ENCODE results near the gene C10orf95.
A peak's percentile ranks its signal among the peaks of the same experiment; 100 is the strongest.

Gene C10orf95

DNA sequence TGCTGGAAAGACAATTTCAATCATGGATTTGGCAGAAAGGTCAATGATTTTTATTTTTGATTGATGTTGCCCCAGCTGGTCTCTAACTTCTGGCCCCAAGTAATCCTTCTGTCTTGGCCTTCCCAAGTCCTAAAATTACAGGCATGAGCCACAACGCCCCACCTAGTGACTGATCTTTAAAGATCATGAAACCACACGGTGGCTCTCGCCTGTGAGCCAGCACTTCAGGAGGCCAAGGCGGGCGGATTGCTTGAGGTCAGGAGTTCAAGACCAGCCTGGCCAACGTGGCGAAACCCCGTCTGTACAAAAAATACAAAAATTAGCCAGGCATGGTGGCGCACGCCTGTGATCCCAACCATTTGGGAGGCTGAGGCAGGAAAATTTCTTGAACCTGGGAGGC lies 12.6 kb upstream of the C10orf95 start:
- no peak for DNase-seq

DNA sequence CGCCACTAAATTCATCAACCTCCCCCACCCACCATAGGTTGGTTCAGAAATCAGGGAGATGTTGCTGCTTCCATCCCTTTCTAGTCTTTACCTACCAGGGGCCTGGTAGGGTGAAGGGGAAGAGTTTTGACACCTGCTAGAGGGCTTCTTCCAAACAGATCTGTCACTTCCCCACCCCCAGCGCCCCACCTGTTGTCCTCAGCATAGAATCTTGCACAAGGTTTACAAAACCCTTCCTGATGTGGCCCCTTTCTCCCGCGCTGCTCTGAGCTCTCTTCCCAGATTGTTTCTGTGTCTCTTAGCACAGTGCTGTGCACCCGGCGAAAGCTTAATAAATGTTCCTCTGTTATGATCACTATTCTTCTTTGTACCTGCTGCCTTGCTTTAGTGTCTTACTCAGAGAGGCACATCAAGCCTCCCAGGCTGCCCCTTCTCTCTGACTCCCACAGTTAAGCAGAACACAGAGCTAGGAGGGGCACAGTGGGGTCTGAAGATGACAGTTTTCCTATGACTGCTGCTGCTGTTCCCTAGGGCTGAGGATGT lies 11.2 kb upstream of the C10orf95 start:
- DNase-seq: no peak

DNA sequence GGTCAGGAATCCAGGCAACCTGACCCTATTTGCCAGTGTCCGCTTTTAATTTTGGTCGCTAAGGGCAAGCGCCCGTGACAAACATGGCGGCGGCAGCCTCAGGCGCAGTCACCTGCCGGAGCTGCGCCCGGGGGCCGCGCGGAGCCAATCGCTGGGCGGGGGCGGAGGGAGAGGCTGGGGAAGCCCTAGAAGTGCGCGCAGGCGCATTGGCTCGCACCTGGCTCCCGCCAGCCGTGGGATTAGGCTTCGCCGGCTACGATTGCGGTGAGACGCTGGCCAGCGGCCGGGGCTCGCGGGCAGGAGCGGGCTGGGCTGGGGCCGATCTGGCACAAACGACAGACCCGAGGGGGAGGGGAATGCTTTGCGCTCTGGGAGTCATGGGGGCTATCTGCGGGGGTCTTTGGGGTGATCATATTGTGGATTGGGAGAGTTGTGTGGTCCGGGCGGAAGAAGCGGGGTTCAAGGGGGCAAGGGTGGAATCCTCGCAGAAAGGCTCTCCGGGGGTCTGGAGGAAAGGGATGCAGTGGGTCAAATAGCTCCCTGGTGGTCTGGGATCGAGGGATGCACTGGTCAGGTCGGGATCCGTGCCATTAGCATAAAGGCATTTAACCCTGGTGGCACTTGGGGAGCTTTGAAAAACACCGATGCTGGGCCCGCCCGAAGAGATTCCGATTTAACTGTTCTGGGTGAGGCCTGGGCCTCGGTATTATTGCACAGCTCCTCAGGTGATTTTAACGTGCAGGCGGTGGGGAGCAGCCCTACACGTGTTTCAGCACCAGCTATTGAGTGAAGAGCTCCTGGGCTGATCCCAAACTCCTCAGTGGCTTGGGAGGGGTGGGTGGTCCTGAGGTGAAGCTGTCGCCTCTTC lies 10.1 kb upstream of the C10orf95 start:
- peak; percentile 80 for DNase-seq

DNA sequence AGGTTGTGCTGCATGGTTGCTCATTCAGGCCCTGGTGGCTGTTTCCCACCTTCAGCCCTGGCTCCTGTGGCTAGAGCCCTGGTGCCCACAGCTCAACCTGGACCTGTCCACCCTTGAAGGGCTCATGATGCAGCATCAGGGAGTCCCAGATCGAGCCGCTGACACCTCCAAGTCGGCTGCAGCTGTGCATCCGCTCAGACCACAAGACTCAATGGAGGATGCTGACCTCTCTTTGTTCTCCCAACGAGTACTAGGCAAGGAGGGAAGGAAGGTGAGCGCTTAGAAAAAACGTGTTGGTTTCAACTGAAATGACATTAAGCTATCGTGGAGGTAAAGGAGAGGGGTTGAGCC lies 9.5 kb upstream of the C10orf95 start:
- no peak for DNase-seq

DNA sequence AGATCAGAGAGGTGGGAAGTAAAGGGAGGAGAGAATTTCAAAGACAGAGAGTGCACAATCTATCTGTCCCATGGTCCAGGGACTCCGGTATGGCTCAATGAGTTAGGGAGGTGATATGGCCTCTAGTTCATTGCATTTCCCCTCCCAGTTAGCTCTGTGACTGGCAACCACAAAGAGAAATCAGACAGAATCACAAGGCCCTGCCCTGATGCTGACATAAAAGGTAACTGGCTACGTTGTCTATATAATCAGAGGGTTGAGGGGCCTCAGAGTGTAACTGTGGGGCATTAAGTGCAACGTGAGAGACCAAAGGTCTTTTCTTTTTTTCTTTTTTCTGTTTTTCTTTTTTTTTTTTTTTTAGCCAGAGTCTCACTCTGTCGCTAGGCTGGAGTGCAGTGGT lies 7.3 kb upstream of the C10orf95 start:
- no peak for DNase-seq

DNA sequence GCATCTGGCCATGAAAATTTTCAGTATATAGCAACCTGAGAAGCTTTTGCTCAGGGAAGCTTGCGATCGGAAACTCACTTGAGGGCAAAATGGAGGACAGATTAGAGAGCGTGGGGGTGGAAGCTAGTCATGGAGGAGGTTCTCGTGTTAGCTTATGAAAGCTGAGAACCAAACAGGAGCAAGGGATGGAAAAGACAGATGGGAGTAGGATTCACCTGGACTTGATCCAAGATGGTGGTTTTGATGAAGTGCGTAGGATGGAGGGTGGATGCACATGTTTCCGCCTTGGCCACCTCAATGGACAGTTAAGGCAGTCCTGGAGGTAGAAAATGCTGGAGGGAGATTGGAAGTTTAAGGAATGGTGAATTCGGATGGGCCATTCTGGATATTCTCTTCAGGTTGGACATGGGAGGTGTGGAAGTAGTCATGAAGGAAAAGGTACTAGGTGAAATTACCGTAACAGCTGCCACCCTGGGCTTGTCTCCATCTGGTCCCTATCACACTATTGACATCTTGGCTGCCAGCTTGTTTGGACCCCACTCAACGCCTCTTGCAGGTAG lies 6.3 kb upstream of the C10orf95 start:
- DNase-seq: no peak

DNA sequence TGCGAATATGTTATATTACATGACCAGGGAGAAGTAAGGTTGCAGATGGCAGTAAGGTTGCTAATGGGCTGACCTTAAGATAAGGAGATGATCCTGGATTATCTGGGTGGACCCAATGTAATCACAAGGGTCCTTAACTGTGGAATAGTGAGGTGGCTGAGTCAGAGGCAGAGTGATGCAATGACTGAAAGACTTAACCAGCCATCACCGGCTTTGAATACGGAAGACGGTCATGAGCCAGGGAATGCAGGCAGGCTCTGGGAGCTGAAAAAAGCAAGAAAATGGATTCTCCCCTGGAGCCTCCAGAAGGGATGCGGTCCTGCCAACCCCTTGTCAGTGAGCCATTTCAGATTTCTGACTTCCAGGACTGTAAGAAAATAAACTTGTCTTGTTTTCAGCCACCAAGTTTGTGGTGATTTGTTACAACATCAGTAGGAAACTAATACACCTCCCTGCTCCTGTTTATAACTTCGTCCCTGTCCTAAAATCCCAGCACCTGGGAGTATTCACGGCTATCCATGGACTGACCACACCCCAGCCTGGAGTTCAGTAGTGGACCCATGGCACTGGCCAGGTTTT lies 4.6 kb upstream of the C10orf95 start:
- peak; percentile 70 for DNase-seq

DNA sequence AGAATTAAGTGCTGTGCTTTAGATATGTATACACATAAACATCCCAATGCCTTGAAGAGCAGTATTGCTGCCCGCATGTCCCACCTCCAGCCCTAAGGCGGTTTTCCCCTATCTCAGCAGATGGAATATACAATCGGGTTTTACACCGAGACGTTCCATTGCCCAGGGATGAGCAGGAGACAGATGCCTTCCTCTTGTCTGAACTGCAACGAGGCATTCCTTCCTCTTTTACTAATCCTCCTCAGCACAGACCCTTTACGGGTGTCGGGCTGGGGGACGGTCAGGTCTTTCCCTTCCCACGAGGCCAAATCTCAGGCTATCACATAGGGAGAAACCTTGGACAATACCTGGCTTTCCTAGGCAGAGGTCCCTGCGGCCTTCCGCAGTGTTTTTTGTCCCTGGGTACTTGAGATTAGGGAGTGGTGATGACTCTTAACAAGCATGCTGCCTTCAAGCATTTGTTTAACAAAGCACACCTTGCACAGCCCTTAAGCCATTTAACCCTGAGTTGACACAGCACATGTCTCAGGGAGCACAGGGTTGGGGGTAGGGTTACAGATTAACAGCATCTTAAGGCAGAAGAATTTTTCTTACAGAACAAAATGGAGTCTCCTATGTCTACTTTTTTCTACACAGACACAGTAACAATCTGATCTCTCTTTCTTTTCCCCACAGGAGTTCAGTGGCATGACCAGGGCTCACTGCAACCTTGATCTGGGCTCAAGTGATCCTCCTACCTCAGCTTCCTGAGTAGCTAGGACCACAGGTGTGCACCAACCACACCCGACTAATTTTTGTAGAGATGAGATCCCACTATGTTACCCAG lies 3.5 kb upstream of the C10orf95 start:
- DNase-seq: peak; percentile 54

DNA sequence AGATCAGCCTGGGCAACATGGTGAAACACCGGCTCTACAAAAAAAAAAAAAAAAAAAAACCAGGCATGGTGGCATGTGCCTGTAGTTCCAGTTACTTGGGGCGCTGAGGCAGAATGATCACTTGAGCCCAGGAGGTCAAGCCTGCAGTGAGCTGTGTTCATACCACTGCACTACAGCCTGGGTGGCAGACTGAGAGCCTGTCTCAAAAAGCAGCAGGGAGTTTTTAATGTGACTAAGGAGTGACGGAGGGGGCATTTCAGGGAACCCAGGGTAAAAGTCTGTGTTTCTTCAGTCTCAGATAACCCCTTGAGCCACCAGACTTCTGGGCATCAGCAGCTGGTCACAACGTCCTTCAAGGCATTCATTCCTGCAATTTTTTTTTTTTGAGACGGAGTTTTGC lies 2.2 kb upstream of the C10orf95 start:
- DNase-seq: no peak

DNA sequence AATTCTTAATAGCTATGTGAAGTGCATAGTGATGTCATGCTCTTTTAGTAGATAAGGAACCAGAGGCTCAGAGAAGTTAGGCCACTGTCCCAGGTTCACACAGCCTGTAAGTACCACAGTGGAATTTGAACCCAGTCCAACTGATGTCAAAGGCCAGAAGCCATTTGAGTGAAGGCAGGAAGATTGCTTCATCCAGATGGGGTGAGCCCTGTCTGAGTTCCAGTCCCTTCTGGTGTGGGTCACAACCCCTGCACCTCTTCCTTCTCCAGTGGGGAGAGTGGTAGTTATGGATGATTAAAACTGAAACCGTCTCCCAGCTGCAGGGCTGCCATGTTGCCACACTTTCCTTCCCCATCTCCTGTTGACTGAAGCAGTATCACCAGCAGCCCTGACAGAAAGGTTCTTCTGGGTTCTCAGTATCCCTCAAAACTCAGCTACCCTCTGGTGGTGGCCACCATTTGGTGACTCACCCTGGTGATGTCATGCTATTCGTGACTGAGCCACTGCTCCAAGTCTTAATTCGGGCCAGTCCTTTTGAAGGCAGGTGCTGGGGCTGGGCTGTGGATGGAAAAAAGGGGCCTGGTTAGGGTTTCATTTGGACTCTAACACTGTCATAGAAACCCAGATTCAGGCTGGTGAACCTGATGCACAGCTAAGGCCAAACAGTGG lies 1.5 kb upstream of the C10orf95 start:
- peak; percentile 100 for DNase-seq

DNA sequence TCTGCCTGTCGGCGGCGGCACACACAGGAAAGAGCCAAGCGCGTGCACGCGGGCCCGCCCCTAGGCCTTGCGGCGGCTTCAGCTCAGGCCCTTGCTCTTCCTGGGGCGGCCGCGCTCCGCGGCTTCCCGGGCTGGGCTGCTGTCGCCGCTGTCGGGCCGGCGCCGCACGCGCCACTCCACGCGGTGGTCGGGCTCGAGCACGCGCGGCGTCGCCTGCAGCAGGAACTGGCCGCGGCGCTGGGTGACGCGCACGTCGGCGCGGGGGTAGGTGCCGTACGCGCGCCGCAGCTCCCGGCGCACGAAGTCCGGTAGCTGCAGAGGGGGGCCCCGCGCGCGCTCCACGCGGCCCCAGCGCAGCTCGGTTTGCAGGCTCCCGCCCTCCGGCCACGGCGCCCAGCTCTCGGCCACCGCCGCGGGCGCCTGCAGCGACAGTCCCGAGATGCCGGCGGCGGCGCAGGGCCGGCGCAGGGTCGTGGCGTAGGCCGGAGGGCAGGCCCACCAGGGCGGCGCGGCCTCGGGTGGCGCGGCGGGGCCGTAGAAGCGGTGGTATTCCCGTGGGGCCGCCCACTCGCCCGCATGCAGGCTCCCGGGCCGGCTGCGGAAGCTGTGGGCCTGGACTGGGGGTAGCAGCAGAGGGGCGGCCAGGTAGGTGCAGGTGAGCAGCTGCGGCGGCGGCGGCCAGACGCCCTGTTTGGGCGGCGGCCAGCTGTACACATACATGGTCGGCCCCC lies 804 bp downstream of the C10orf95 start:
- DNase-seq: peak; percentile 76

DNA sequence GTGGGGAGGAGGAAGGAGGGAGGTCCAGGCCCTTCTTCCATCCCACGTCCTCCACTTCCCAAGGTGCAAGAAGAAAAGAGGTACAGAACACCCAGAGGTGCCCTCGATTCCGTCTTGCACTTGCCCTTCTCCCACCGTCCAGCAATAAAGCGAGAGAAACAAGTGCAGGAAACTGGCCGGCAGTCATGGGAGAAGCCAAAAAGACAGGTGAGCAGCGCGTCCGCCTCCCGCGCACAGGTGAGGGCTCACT lies 1.3 kb downstream of the C10orf95 start:
- DNase-seq: no peak

DNA sequence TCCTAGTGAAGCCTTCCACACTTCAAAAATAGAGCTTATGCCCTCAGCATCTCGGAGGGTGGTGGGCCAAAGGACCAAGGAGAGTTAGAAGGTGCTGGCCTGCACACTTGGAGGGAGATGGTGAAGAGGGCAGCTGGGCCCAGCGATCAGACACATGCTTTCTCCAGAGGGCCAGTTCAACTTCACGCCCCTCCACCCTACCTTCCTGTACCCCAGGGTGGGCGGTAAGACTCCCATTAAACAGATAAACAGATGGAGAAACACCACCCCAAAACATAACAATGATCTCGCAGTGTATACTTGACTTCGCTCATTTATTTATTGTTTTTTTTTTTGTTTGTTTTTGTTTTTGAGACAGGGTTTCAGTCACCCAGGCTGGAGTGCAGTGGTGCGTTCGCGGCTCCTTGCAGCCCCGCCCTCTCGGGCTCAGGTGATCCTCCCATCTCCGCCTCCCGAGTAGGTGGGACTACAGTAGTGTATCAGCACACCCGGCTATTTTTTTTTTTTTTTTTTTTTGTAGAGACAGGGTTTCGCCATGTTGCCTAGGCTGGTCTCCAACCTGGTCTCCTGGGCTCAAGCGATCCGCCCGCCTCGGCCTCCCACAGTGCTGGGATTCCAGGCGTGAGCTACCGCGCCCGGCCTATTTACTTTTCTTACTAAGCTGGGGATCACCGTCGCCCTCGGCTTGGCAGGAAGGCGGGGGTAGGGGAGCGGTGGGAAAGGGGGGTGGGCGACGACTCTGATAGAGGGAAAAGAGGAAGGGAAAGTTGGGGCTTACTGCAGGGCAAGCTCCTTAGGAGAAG lies 1.8 kb downstream of the C10orf95 start:
- peak; percentile 58 for DNase-seq

DNA sequence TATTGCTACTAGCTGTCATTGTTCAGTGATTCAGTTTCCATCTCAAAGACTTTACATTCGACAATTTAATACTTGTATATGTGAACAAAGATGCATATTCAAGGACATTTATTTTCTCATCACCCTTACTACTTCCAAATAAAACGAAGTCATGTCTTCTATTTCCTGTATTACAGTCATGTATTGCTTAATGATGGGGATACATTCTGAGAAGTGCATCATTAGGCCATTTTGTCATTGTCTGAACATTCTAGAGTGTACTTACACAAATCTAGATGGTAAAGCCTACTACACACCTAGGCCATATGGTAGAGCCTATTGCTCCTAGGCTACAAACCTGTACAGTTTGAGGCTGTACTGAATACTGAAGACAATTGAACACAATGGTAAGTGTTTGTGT lies 6.5 kb downstream of the C10orf95 start:
- no peak for DNase-seq

DNA sequence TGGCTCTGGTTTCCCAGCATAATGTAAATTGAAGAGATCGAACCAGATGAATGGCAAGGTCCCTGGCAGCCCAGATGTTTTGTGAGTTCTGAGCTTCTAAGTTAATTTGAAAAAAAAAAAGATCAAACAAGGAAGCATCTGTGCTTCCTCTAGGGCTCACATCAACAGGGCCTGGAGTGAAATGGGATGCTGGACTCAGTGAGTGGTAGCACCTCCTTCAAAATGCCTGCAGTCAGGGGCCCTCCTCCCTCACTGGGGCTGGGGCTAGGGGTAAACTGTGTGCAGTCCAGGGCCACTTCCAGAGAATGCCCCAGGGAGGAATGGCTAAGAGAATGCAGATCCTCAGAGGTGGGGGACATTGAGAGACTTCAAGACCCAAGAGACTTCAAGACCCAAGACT lies 13.0 kb downstream of the C10orf95 start:
- DNase-seq: no peak

DNA sequence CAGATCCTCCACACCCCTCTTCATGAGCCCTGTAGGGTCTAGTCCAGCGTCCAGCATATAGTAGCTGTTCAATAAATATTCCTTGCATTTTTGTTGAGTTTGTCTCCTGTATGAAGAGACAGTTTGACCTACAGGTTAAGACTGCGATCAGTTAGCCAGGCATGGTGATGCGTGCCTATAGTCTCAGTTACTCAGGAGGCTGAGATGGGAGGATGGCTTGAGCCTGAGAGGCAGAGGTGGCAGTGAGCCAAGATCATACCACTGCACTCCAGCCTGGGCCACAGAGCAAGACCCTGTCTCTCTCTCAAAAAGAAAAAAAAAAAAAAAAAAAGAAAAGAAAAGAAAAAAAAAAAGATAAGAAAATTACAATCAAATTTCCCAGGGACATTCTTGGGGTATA lies 13.8 kb downstream of the C10orf95 start:
- DNase-seq: no peak

DNA sequence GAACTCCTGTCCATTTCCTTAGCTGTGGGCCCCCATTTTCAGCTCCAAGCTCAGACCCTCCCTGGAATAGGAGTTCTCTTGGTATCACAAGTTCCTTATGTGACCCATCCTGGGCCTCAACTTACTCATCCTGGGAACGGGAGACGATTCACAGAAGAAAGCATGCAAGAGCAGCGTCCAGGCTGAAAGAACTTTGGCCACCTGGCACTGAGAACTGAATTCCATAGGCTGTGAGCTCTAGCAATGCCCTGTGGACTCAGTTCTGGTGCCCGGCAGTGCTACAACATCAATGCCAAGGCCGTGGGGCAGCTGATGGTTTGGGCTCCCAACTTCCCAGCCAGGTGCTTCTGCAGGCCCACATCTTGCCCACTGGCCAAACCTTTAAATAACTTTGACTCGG lies 15.0 kb downstream of the C10orf95 start:
- DNase-seq: no peak

DNA sequence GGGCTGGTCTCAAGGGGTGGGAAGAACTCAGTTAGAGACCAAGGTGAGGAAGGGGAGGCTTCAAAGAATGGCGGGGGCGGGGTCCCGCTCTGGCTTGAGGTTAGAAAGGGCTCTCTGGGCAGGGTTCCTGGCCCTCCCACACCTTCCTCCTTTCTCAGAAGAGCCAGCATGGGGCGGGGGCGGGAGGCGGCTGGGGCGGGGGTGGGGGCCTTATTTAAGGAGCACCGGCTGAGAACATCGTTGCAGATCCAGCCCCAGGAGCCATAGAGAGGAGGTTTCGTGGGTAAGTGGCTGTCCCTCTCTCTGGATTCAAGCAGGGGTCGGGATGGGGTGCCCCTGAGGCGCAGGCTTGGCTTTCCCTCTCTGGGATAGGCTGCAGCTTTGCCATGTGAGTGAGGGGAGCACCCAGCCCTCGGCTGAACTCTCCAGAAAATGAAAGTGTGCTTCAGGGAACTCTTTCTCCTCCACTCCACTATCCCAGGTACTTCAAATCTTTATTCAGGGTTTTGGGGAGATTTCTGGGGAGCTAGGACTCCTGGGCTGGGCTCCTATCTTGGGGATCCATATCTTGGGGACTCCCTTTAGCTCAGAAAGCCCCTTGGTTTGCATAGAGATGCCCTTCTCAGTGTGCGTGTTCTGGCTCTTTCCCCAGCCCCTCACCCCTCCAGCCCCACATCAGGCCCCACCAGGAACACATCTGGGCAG lies 15.7 kb downstream of the C10orf95 start:
- DNase-seq: peak; percentile 9

DNA sequence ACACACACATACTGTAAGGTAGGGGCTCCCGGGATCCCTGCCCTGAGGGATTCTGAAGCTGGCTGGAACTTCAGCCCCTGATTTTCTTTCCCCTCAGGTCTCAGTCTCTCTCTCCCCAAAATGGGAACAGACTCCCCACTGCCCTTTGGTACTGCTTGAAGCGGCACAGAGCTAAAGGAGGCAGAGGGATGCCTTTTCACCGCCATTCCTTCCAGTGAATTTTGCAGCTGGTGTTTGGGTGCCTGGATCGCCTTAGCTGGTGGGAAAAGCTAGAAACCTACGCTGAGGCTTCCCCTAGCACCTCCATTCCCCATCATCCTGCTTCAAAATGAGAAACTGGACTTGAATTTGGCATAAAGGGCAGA lies 16.2 kb downstream of the C10orf95 start:
- no peak for DNase-seq

DNA sequence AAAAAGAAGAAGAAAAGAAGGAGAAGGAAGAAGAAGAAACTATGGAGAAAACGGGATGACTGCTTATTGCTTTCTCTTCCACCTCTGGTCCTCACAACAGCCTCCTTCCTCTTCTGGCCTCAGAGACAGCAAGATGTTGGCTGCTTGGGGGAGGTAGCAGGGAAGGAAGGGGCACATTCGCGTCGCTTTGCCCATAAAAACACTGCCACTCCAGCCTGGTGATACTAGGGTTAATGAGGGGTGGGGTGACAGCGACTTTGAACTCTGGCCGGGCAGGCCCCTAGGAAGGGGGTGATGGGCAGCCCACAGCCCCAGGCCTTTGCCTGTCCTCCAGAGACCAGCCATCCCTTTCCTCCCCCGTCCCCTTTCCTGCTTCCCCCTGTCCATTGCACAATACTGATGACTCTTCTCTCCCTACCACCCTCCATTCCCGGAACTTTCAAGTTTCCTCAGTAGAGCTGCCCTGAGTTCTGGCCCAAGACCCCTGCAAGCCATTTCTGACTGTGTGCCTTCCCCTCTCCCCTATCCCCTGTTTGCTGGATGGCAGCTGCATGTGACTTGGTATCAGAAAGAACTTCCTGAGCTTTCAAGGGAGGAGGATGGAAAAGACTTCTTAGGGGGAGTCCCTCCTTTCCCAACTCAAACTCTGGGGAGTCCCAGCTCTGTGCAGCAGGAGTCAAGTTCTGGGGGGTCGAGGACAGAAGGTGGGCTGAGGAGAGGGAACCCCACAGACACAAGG lies 16.8 kb downstream of the C10orf95 start:
- peak; percentile 30 for DNase-seq
